Endothelial cell of umbilical vein (primary cell): ENCODE data around the gene SZT2.

Experiments used
- CTCF ChIP-seq, 2 donors: IDR thresholded peaks; 1 replicate in 1 of 2; 2 replicates in 1 of 2; pipeline ENCODE4 v1.5.1; 2011; ENCODE audit warnings: low read length in 2 of 2, mild to moderate bottlenecking in 2 of 2, moderate library complexity in 2 of 2, control low read depth in 1 of 2, inconsistent platforms in 1 of 2, low read depth in 1 of 2; ENCODE audit not compliant: insufficient read depth in 1 of 2; ENCODE audit errors: extremely low read depth in 1 of 2
- POLR2AphosphoS5 ChIP-seq: IDR thresholded peaks from 2 replicates; pipeline ENCODE4 v1.6.1; 2012; ENCODE audit warnings: low read depth, mild to moderate bottlenecking, control low read depth, low read length, moderate library complexity; ENCODE audit not compliant: insufficient read depth

GRCh38 chr1:43421396-43421795 lies 31.7 kb downstream of the SZT2 start:
- no peak for TF ChIP-seq CTCF (IDR thresholded peaks at IDR 0.05; ENCODE audit: extremely low read depth in 1 of 2, insufficient read depth in 1 of 2, low read depth in 1 of 2, low read length in 2 of 2)
- TF ChIP-seq POLR2AphosphoS5: no peak
